HEK293T (cell line): ENCODE data around the gene ZSCAN25.

ENCODE experiments used
- ARNT ChIP-seq: fragments of 450-650 bp; IDR thresholded peaks from 2 replicates; pipeline ENCODE4 v1.6.1; 2017; ENCODE audit warnings: mild to moderate bottlenecking
- BHLHE40 ChIP-seq: fragments of 450-650 bp; IDR thresholded peaks from 2 replicates; pipeline ENCODE4 v1.6.1; 2016; ENCODE audit warnings: mild to moderate bottlenecking, moderate library complexity, borderline replicate concordance
- CTBP1 ChIP-seq: fragments of 450-650 bp; IDR thresholded peaks from 2 replicates; pipeline ENCODE4 v1.6.1; 2016; ENCODE audit warnings: borderline replicate concordance
- FOXA1 ChIP-seq: fragments of 450-650 bp; IDR thresholded peaks from 2 replicates; pipeline ENCODE4 v1.6.1; 2016; ENCODE audit warnings: mild to moderate bottlenecking
- FOXK2 ChIP-seq: fragments of 450-650 bp; IDR thresholded peaks from 2 replicates; pipeline ENCODE4 v1.6.1; 2016; ENCODE audit warnings: mild to moderate bottlenecking
- FOXM1 ChIP-seq: fragments of 450-650 bp; IDR thresholded peaks from 2 replicates; pipeline ENCODE4 v1.6.1; 2017; ENCODE audit warnings: mild to moderate bottlenecking, borderline replicate concordance
- L3MBTL2 ChIP-seq: fragments of 450-650 bp; conservative IDR thresholded peaks from 2 replicates; pipeline ENCODE4 v1.6.1; 2016; ENCODE audit warnings: mild to moderate bottlenecking
- LEF1 ChIP-seq: fragments of 450-650 bp; IDR thresholded peaks from 2 replicates; pipeline ENCODE4 v1.6.1; 2017; ENCODE audit warnings: mild to moderate bottlenecking, borderline replicate concordance
- NFRKB ChIP-seq: fragments of 450-650 bp; IDR thresholded peaks from 2 replicates; pipeline ENCODE4 v1.6.1; 2016; ENCODE audit warnings: mild to moderate bottlenecking, moderate library complexity
- SUZ12 ChIP-seq: fragments of 450-650 bp; IDR thresholded peaks from 2 replicates; pipeline ENCODE4 v1.6.1; 2016; ENCODE audit warnings: mild to moderate bottlenecking
- TARDBP ChIP-seq: fragments of 450-650 bp; IDR thresholded peaks from 2 replicates; pipeline ENCODE4 v1.6.1; 2016
- ZNF384 ChIP-seq: fragments of 450-650 bp; IDR thresholded peaks from 2 replicates; pipeline ENCODE4 v1.6.1; 2016
- TF ChIP-seq, protein P1 (sequence below): fragments of 450-650 bp; IDR thresholded peaks from 2 replicates; pipeline ENCODE4 v1.6.1; 2016

DNA sequence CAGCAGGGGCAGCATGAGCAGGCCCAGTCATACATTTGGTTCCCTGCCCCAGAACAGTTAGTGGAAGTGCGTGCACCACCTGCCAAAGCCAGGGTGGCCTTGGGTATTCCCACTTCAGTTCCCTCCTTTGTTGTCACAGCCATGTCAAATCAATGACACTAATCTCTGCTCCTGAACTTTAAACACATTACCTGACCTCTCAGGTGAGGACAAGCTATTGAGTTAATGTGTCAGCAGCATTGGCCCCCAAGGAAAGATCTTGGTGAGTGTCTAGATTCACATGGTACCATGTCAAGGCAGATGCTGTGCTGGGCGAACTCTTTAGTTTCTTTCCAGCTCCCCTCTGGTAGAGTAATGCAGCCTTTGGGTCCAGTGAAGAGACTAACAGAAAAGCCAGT, 60.9 kb downstream of the ZSCAN25 start:
- TF ChIP-seq BHLHE40: no peak
- TF ChIP-seq, protein P1, sequence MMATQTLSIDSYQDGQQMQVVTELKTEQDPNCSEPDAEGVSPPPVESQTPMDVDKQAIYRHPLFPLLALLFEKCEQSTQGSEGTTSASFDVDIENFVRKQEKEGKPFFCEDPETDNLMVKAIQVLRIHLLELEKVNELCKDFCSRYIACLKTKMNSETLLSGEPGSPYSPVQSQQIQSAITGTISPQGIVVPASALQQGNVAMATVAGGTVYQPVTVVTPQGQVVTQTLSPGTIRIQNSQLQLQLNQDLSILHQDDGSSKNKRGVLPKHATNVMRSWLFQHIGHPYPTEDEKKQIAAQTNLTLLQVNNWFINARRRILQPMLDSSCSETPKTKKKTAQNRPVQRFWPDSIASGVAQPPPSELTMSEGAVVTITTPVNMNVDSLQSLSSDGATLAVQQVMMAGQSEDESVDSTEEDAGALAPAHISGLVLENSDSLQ: no peak
- no peak for TF ChIP-seq CTBP1
- TF ChIP-seq SUZ12: no peak
- TF ChIP-seq NFRKB: no peak
- no peak for TF ChIP-seq FOXK2
- no peak for TF ChIP-seq FOXM1
- TF ChIP-seq LEF1: no peak
- no peak for TF ChIP-seq FOXA1
- TF ChIP-seq ZNF384: no peak
- TF ChIP-seq ARNT: no peak
- TF ChIP-seq TARDBP: no peak
- no peak for TF ChIP-seq L3MBTL2
